SU-DHL-6 (cell line): Measurements from ENCODE around the gene GPR15.

Experiments
- H2AFZ ChIP-seq: fragments of 200-600 bp; sonication (generic); 2 replicates; pipeline ENCODE4 v1.6.1; 2014; ENCODE audit warnings: low read depth, mild to moderate bottlenecking, moderate library complexity, mixed read lengths, antibody characterized with exemption, low read length; ENCODE audit not compliant: severe bottlenecking
- H3F3A ChIP-seq: fragments of 200-600 bp; shearing (Covaris generic); 2 replicates; pipeline ENCODE4 v1.6.0; 2016; ENCODE audit warnings: antibody characterized with exemption, mild to moderate bottlenecking; ENCODE audit not compliant: insufficient read depth
- H3K27ac ChIP-seq: fragments of 200-600 bp; sonication (generic); 2 replicates; pipeline ENCODE4 v1.5.1; 2016; ENCODE audit warnings: low read depth, mild to moderate bottlenecking, low read length, moderate library complexity, mixed read lengths
- H3K27me3 ChIP-seq: fragments of 200-600 bp; sonication (generic), shearing (Covaris generic); 2 replicates; pipeline ENCODE4 v1.6.0; 2014; ENCODE audit warnings: mild to moderate bottlenecking, low read length
- H3K36me3 ChIP-seq: fragments of 200-600 bp; sonication (generic); 2 replicates; pipeline ENCODE4 v1.6.1; 2014; ENCODE audit warnings: mild to moderate bottlenecking, low read length, mixed read lengths
- H3K4me2 ChIP-seq: fragments of 300-600, 200-600 bp; shearing (Covaris generic), sonication (generic); 2 replicates; pipeline ENCODE4 v1.6.0; 2014; ENCODE audit warnings: low read length, low read depth, mild to moderate bottlenecking; ENCODE audit not compliant: poor library complexity, severe bottlenecking
- H3K4me3 ChIP-seq: fragments of 200-600 bp; sonication (generic); 2 replicates; pipeline ENCODE4 v1.5.1; 2014; ENCODE audit warnings: antibody characterized with exemption, low read length, mild to moderate bottlenecking, mixed read lengths; ENCODE audit not compliant: insufficient read depth, poor library complexity, severe bottlenecking
- H3K79me2 ChIP-seq: fragments of 200-600 bp; sonication (generic); 2 replicates; pipeline ENCODE4 v1.6.1; 2014; ENCODE audit warnings: mild to moderate bottlenecking, low read length, moderate library complexity; ENCODE audit not compliant: insufficient read depth
- H3K9ac ChIP-seq: fragments of 200-600 bp; sonication (generic); 2 replicates; pipeline ENCODE4 v1.7.0; 2014; ENCODE audit warnings: mild to moderate bottlenecking, low read length
- H3K9me2 ChIP-seq: fragments of 200-600 bp; sonication (generic); replicated peaks from 2 replicates; pipeline ENCODE4 v1.6.1; 2014; ENCODE audit warnings: low read length; ENCODE audit not compliant: insufficient read depth
- H3K9me3 ChIP-seq: fragments of 200-600 bp; sonication (generic); 2 replicates; pipeline ENCODE4 v1.6.1; 2014; ENCODE audit warnings: low read length, mixed read lengths; ENCODE audit not compliant: insufficient read depth
- H4K20me1 ChIP-seq: fragments of 200-600 bp; sonication (generic); 2 replicates; pipeline ENCODE4 v1.6.1; 2014; ENCODE audit warnings: low read depth, mild to moderate bottlenecking, antibody characterized with exemption, low read length, moderate library complexity, mixed read lengths
- EZH2phosphoT487 ChIP-seq: fragments of 200-600 bp; sonication (generic), shearing (Covaris generic); conservative IDR thresholded peaks from 2 replicates; pipeline ENCODE4 v1.6.1; 2018; ENCODE audit warnings: mild to moderate bottlenecking, antibody characterized with exemption, low read length, moderate library complexity, mixed read lengths
- TF ChIP-seq, protein P1 (sequence below): fragments of 200-600 bp; sonication (generic); IDR thresholded peaks from one replicate; pipeline ENCODE4 v1.5.1; 2017; ENCODE audit warnings: antibody characterized with exemption, mild to moderate bottlenecking, low read length, moderate library complexity; ENCODE audit not compliant: insufficient read depth, poor library complexity, severe bottlenecking

Gene GPR15

DNA sequence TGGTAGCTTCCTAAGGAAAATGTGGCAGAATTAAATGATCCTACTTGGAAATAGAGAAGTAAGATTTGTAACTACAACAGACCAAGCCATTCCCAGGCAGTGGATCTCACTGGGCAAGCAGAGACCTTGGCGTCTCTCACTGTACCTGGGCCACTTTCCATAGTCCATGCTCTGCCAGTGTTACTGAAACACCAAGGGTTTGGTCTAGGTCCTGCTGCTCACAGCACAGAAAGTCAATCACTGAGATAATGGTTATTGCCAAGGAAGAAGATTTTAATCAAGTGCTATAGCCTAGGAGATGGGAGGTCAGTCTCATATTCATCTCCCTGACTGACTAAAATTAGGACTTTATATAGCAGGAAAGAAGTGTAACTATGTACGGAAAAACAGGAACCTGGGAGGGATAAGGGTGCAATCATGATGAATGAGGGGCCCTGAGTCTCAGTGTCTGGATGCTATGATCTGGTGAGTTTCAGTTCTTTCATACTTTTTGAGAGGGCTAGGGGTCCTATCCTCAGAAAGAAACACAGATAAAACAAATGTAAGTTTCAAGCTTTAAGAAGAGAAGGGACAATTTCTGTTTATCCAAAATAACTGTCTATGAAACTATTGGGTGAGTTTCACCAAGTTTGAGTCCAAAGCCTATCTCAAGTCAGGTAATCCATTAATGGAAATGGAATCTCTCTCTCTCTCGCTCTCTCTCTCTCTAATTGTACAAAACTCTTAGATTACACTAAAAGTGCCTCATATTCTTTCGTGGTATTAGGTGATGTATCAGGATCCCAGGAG lies 20.6 kb downstream of the GPR15 start:
- no peak overlapping the region for H2AFZ ChIP-seq
- no peaks in the 10 kb centered on the region for H3K9me3 ChIP-seq
- H3K79me2 ChIP-seq: no peaks in the 10 kb centered on the region
- no peak overlapping the region for H3K9ac ChIP-seq
- no peaks in the 10 kb centered on the region for H3K27me3 ChIP-seq
- H3K9me2 ChIP-seq: no peaks in the 10 kb centered on the region
- TF ChIP-seq, protein P1, sequence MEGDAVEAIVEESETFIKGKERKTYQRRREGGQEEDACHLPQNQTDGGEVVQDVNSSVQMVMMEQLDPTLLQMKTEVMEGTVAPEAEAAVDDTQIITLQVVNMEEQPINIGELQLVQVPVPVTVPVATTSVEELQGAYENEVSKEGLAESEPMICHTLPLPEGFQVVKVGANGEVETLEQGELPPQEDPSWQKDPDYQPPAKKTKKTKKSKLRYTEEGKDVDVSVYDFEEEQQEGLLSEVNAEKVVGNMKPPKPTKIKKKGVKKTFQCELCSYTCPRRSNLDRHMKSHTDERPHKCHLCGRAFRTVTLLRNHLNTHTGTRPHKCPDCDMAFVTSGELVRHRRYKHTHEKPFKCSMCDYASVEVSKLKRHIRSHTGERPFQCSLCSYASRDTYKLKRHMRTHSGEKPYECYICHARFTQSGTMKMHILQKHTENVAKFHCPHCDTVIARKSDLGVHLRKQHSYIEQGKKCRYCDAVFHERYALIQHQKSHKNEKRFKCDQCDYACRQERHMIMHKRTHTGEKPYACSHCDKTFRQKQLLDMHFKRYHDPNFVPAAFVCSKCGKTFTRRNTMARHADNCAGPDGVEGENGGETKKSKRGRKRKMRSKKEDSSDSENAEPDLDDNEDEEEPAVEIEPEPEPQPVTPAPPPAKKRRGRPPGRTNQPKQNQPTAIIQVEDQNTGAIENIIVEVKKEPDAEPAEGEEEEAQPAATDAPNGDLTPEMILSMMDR: no peak
- peaks cover 12% of the 10 kb centered on the region for H3F3A ChIP-seq
- H3K4me2 ChIP-seq: peak overlapping the region; percentile 74
- H3K36me3 ChIP-seq: no peaks in the 10 kb centered on the region
- no peak overlapping the region for H3K4me3 ChIP-seq
- no peaks in the 10 kb centered on the region for H4K20me1 ChIP-seq
- no peak overlapping the region for H3K27ac ChIP-seq

DNA sequence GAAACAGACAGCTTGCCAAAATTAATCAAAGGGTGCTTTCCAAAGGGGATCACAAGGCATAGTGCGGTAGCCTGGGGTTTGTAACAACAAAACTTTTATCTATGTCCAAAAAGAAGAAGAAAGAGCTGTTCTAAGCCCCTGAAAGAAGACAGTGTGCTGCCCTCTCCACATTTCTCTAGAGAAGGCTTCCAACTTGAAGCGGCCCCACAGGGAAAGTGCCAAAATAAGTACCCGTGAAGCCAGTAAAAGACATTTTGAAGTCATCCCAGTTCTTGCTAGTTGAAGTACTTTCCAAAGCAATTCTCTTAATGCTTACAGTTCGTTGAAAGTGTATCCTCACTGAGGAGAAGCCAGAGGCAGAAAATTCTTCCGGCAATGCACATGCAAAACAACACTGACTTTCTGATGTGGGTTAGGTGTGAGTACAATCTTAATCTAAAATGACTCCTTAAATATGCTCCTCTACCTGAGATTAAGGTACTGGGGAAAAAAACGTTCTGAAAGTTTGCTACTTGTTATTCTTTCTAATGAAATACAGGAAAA lies 21.3 kb downstream of the GPR15 start:
- no peaks in the 10 kb centered on the region for H3K79me2 ChIP-seq
- H3K27me3 ChIP-seq: no peaks in the 10 kb centered on the region
- H3K4me2 ChIP-seq: peak overlapping the region; percentile 74
- no peaks in the 10 kb centered on the region for H4K20me1 ChIP-seq
- no peak overlapping the region for H2AFZ ChIP-seq
- H3K9me3 ChIP-seq: no peaks in the 10 kb centered on the region
- no peak overlapping the region for H3K27ac ChIP-seq
- H3K36me3 ChIP-seq: no peaks in the 10 kb centered on the region
- H3K9me2 ChIP-seq: no peaks in the 10 kb centered on the region
- H3K9ac ChIP-seq: no peak overlapping the region
- H3F3A ChIP-seq: peaks cover 12% of the 10 kb centered on the region
- TF ChIP-seq, protein P1: no peak
- TF ChIP-seq EZH2phosphoT487: no peak
- no peak overlapping the region for H3K4me3 ChIP-seq

DNA sequence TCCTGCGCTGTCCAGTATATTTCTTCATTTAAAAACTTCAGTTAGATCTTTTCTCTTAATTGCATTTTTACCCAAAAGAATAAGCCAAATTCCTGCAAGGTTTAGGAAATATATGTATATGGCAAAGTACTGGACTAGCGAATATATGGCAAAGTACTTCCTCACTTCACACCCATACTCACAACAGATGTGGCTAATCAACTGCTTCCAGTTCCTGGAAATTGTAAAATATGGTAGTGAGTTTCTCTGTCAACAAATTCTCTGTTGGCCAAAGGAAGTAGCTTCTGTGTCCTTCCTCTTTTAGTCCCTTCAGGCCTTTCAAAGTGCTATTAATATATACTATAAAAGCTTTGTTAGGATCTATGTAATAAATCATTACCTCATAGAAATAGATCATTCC lies 22.0 kb downstream of the GPR15 start:
- no peaks in the 10 kb centered on the region for H3K9me2 ChIP-seq
- no peak overlapping the region for H3K27ac ChIP-seq
- no peak for TF ChIP-seq EZH2phosphoT487
- TF ChIP-seq, protein P1: no peak
- no peaks in the 10 kb centered on the region for H3K36me3 ChIP-seq
- H3K79me2 ChIP-seq: no peaks in the 10 kb centered on the region
- no peak overlapping the region for H3K4me3 ChIP-seq
- no peak overlapping the region for H2AFZ ChIP-seq
- no peaks in the 10 kb centered on the region for H4K20me1 ChIP-seq
- peaks cover 16% of the 10 kb centered on the region for H3F3A ChIP-seq
- H3K9ac ChIP-seq: no peak overlapping the region
- H3K27me3 ChIP-seq: no peaks in the 10 kb centered on the region
- H3K9me3 ChIP-seq: no peaks in the 10 kb centered on the region
- H3K4me2 ChIP-seq: peak overlapping the region; percentile 74
